OCI-LY1 (cell line): ENCODE results near the gene MLC1.

Experiments
- EZH2 ChIP-seq: fragments of 200-600 bp; sonication (generic), shearing (Covaris generic); IDR thresholded peaks from 2 replicates; pipeline ENCODE4 v1.8.0; 2017; ENCODE audit warnings: borderline replicate concordance, mixed run types, mild to moderate bottlenecking, antibody characterized with exemption, low read length, moderate library complexity, mixed read lengths
- TF ChIP-seq, protein P1 (sequence below): fragments of 200-600 bp; sonication (generic), shearing (Covaris generic); IDR thresholded peaks from 2 replicates; pipeline ENCODE4 v1.5.1; 2017; ENCODE audit warnings: mild to moderate bottlenecking, antibody characterized with exemption, low read length, moderate library complexity, mixed read lengths

DNA sequence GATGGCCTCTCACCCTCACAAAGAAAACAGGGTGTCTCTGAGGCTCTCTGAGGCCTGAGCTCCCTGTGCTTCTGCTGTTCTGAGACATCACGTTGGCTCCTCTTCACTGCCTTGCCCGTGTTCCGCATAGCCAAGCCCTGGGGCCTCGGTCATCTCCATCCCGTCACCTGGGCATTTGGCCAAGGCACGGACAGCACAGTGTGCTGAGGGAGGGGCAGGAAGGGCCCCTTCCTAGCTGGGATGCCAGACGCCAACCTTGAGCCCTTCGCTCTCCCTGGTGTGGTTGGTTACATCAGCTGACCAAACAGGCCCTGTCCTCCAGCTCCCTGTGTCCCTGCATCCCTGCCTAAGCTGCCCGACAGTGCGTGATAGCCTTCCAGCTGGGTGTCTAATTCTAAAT is 30.5 kb upstream of the MLC1 start:
- TF ChIP-seq EZH2, result no peak
- TF ChIP-seq, protein P1, sequence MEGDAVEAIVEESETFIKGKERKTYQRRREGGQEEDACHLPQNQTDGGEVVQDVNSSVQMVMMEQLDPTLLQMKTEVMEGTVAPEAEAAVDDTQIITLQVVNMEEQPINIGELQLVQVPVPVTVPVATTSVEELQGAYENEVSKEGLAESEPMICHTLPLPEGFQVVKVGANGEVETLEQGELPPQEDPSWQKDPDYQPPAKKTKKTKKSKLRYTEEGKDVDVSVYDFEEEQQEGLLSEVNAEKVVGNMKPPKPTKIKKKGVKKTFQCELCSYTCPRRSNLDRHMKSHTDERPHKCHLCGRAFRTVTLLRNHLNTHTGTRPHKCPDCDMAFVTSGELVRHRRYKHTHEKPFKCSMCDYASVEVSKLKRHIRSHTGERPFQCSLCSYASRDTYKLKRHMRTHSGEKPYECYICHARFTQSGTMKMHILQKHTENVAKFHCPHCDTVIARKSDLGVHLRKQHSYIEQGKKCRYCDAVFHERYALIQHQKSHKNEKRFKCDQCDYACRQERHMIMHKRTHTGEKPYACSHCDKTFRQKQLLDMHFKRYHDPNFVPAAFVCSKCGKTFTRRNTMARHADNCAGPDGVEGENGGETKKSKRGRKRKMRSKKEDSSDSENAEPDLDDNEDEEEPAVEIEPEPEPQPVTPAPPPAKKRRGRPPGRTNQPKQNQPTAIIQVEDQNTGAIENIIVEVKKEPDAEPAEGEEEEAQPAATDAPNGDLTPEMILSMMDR, result no peak
